RWPE2 (cell line): Measurements from ENCODE around the gene SOCS6.

Experiments
- ATAC-seq: fragments of 200-7000 bp; cut with Tn5 transposase; 3 replicates; pipeline ENCODE4 v1.9.1; 2021; ENCODE audit warnings: low read depth
- DNase-seq: peaks from one replicate; pipeline ENCODE4 v3.0.0-alpha.2; 2020; ENCODE audit warnings: low spot score
- H3K27ac ChIP-seq: fragments of 450-650 bp; 2 replicates; pipeline ENCODE4 v1.5.1; 2017; ENCODE audit warnings: mild to moderate bottlenecking; ENCODE audit not compliant: poor library complexity, severe bottlenecking
- H3K27me3 ChIP-seq: fragments of 250-450 bp; sonication (Bioruptor Pico); 2 replicates; pipeline ENCODE4 v1.5.1; 2021; ENCODE audit warnings: mild to moderate bottlenecking, moderate library complexity; ENCODE audit not compliant: insufficient read depth, poor library complexity, severe bottlenecking
- H3K36me3 ChIP-seq: fragments of 250-450 bp; sonication (Bioruptor Pico); 2 replicates; pipeline ENCODE4 v1.5.1; 2020; ENCODE audit warnings: low read depth, mild to moderate bottlenecking, moderate library complexity
- H3K4me1 ChIP-seq: fragments of 250-450 bp; sonication (Bioruptor Pico); 2 replicates; pipeline ENCODE4 v1.5.1; 2021; ENCODE audit warnings: mild to moderate bottlenecking, moderate library complexity; ENCODE audit not compliant: insufficient read depth, poor library complexity, severe bottlenecking
- H3K4me3 ChIP-seq: fragments of 250-450 bp; sonication (Bioruptor Pico); 2 replicates; pipeline ENCODE4 v1.5.1; 2021; ENCODE audit warnings: mild to moderate bottlenecking, moderate library complexity; ENCODE audit not compliant: severe bottlenecking
- H3K9me3 ChIP-seq: fragments of 250-450 bp; sonication (Bioruptor Pico); 2 replicates; pipeline ENCODE4 v1.5.1; 2021; ENCODE audit warnings: mild to moderate bottlenecking, moderate library complexity; ENCODE audit not compliant: severe bottlenecking
- TF ChIP-seq, protein P1 (sequence below): fragments of 450-650 bp; IDR thresholded peaks from one replicate; pipeline ENCODE4 v1.5.1; 2017; ENCODE audit warnings: mild to moderate bottlenecking, moderate library complexity; ENCODE audit not compliant: poor library complexity, severe bottlenecking

SOCS6 gene

DNA sequence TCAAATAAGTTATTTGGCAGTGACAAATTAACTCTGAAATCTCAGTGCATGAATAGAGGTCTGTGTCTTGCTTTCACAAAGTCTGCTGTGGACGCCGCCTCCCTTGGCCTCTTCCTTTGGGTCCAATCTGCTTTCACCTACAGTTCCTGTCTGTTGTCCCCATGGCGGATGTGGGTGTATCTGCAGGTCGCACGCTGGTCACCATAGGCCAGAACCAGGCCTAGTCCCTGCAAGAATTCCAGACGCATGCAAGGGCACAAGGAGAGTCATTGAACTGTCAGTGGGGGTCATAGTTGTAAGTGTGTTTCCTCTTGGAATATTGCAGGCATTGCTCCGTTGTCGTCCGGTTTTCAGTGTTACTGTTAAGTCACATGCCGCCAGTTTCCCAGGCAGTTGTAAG lies 7.4 kb downstream of the SOCS6 start:
- TF ChIP-seq, protein P1, sequence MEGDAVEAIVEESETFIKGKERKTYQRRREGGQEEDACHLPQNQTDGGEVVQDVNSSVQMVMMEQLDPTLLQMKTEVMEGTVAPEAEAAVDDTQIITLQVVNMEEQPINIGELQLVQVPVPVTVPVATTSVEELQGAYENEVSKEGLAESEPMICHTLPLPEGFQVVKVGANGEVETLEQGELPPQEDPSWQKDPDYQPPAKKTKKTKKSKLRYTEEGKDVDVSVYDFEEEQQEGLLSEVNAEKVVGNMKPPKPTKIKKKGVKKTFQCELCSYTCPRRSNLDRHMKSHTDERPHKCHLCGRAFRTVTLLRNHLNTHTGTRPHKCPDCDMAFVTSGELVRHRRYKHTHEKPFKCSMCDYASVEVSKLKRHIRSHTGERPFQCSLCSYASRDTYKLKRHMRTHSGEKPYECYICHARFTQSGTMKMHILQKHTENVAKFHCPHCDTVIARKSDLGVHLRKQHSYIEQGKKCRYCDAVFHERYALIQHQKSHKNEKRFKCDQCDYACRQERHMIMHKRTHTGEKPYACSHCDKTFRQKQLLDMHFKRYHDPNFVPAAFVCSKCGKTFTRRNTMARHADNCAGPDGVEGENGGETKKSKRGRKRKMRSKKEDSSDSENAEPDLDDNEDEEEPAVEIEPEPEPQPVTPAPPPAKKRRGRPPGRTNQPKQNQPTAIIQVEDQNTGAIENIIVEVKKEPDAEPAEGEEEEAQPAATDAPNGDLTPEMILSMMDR: no peak
- Histone ChIP-seq H3K9me3 (no peaks in the 10 kb centered on the region), H3K4me3 (no peak overlapping the region), H3K27me3 (no peaks in the 10 kb centered on the region), H3K36me3 (peaks cover 37% of the 10 kb centered on the region), H3K4me1 (peaks cover 26% of the 10 kb centered on the region), H3K27ac (no peak overlapping the region)
- DNase-seq: no peak
- no peak for ATAC-seq

DNA sequence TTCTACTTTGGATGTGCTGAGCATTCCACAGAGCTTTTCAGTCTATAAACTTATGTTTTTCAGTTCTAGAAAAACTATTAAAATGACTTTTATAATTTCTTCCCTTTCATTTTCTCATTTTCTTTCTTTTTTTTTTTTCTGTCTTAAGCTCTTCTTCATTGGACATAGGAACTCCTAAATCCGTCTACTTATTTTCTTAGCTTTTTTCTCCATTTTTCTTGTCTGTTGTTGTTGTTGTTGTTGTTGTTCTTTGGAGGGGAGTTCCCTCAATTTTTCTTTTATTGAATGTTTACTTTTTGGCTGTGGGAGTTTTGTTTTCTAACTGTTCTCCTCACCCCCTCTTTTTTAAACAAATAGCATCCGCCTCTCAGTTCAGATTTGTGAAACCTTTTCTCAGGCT lies 7.9 kb downstream of the SOCS6 start:
- TF ChIP-seq, protein P1: no peak
- no peak overlapping the region for H3K4me3 ChIP-seq
- H3K36me3 ChIP-seq: peaks cover 32% of the 10 kb centered on the region
- no peak overlapping the region for H3K27ac ChIP-seq
- H3K27me3 ChIP-seq: no peaks in the 10 kb centered on the region
- H3K4me1 ChIP-seq: peaks cover 21% of the 10 kb centered on the region
- no peaks in the 10 kb centered on the region for H3K9me3 ChIP-seq
- ATAC-seq: no peak
- no peak for DNase-seq

DNA sequence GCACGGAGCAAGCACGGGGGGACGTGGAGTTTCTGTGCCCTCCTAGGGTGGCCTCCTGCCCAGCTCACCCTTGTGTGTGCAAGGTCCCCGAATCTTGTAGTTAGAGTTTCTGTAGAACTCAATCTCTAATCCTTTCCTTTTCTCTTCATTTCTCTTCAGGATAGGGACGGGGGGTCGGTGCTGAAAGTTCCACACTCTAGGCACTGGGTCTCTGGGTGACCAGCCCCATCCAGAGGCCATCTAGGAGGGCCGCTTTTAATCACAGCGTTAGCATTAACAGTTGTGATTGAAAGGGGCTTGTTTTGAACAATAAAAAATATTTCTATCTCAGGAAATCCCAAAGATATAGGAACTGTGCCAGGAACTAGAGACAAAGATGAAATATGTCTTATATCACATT lies 10.5 kb downstream of the SOCS6 start:
- H3K36me3 ChIP-seq: peaks cover 28% of the 10 kb centered on the region
- no peaks in the 10 kb centered on the region for H3K9me3 ChIP-seq
- TF ChIP-seq, protein P1: no peak
- DNase-seq: no peak
- ATAC-seq: no peak
- no peak overlapping the region for H3K27ac ChIP-seq
- H3K4me3 ChIP-seq: no peak overlapping the region
- peaks cover 11% of the 10 kb centered on the region for H3K4me1 ChIP-seq
- H3K27me3 ChIP-seq: no peaks in the 10 kb centered on the region

DNA sequence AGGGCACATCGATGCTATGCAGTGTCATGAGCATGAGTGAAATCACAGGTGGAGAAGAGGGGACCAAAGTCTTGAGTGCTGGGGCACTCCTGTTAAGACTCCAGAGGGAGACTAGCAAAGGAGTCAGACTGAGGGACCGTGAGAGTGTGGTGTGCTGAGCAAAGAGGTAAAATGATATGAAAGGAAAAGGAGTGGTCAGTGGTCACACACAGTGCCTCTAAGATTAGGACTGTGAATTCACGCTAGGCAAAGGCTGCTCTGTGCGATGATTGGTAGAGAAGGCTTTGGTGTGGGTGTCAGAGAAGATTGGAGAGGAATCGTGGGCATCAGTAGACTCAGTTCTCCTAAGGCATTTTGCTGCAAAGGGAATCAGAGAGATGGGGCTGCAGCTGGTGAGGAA lies 12.8 kb downstream of the SOCS6 start:
- ATAC-seq (no peak), DNase-seq (no peak)
- no peak overlapping the region for H3K4me3 ChIP-seq
- H3K27ac ChIP-seq: no peak overlapping the region
- peaks cover 16% of the 10 kb centered on the region for H3K36me3 ChIP-seq
- no peaks in the 10 kb centered on the region for H3K27me3 ChIP-seq
- peaks cover 7% of the 10 kb centered on the region for H3K4me1 ChIP-seq
- TF ChIP-seq, protein P1: no peak
- no peaks in the 10 kb centered on the region for H3K9me3 ChIP-seq

DNA sequence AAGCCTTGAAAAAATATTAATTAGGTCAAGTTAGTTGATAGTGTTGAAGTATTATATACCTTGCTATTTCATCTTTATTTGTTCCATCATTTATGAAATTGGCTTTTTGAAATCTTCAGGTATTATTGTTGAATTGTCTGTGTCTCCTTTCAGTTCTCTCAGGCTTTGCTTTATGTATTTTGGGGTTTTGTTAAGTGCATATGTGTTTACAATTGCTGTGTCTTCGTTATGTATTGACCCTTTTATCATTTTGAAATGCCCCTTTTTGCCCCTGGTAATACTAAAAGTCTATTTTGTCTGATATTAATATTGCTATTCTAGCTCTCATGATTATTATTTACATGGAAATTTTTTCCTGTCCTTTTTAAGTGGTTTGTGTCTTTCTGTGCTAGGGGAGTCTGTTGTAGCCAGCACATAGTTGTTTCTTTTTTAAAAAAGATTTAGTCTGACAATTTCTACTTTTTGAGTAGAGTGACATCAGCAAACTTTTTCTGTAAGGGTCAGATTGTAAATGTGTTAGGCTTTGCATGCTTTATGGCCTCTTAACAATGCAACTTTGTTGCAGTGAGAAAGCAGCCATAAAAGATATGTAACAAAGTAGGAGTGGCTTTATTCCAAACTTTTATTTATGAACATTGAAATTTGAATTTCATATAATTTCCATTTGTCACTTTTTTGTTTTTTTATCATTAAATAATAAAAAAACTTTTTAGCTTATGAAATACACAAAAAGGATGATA lies 19.9 kb downstream of the SOCS6 start:
- ATAC-seq: no peak
- Histone ChIP-seq H3K27me3 (no peaks in the 10 kb centered on the region), H3K27ac (no peak overlapping the region), H3K9me3 (no peaks in the 10 kb centered on the region), H3K4me3 (no peak overlapping the region), H3K36me3 (peaks cover 4% of the 10 kb centered on the region; the same call in 1 of the 2 replicates), H3K4me1 (peaks cover 3% of the 10 kb centered on the region)
- DNase-seq: no peak
- TF ChIP-seq, protein P1: no peak
